Stimulated activated CD4-positive, alpha-beta T cell treated with anti-CD3 and anti-CD28 coated beads, TNF-alpha, amount 100 ng/mL, for 4 hours (primary cell): ENCODE results near the gene TEP1.
"Not testable (repeated sequence)": the region's sequence is repeated elsewhere in the genome, so short reads cannot be mapped to it uniquely, and the experiment has no call there.

Source experiments
- DNase-seq, 3 experiments: peaks; one replicate each; pipeline ENCODE4 v3.0.0-alpha.2; 2020; ENCODE audit warnings: low read depth in 3 of 3

TEP1 gene

GRCh38 chr14:20412876-20413743 is at the start of gene TEP1:
TEP1 (minus strand) TSS chr14:20413501; CDS start chr14:20408439, 5,062 bp downstream.
- DNase-seq = peak; percentile 43 to 60 (median 47)

- peak; percentile 93 to 97 (median 95) for DNase-seq
These were observed 48.2 kb upstream of the TEP1 start, which contains the start of gene PIP4P1 for GRCh38 chr14:20461225-20462141. PIP4P1 (minus strand) TSS chr14:20461434; CDS start chr14:20461325, 109 bp downstream.

- DNase-seq = peak in 2 of 3 experiments; percentile 11 to 37
These were observed 47.3 kb upstream of the TEP1 start for GRCh38 chr14:20460458-20461224.

GRCh38 chr14:20458031-20458789 is 44.9 kb upstream of the TEP1 start:
- DNase-seq = no peak

GRCh38 chr14:20456971-20457370 is 43.7 kb upstream of the TEP1 start:
- DNase-seq = no peak

GRCh38 chr14:20455355-20456300 is 42.3 kb upstream of the TEP1 start:
- DNase-seq = peak in 1 of 3 experiments; percentile 60

- DNase-seq = peak; percentile 83 to 96 (median 96)
These were observed 41.4 kb upstream of the TEP1 start, which contains the start of the genes APEX1 and OSGEP for GRCh38 chr14:20454516-20455354. APEX1 (plus strand) TSS chr14:20455226; CDS start chr14:20455646, 420 bp downstream. OSGEP (minus strand) TSS chr14:20454812; CDS start chr14:20454683, 129 bp downstream.

GRCh38 chr14:20452831-20453230 is 39.5 kb upstream of the TEP1 start:
- DNase-seq = not testable (repeated sequence)

GRCh38 chr14:20446889-20447288 is 33.6 kb upstream of the TEP1 start:
- no peak for DNase-seq

GRCh38 chr14:20443650-20444049 is 30.3 kb upstream of the TEP1 start:
- DNase-seq = not testable (repeated sequence)

GRCh38 chr14:20441461-20441860 is 28.2 kb upstream of the TEP1 start:
- no peak for DNase-seq

GRCh38 chr14:20440882-20441281 is 27.6 kb upstream of the TEP1 start:
- no peak for DNase-seq

GRCh38 chr14:20440465-20440864 is 27.2 kb upstream of the TEP1 start:
- DNase-seq = no peak

- DNase-seq = no peak
These were observed 25.4 kb upstream of the TEP1 start for GRCh38 chr14:20438664-20439063.

- DNase-seq = no peak
These were observed 23.1 kb upstream of the TEP1 start for GRCh38 chr14:20436363-20436755.

- DNase-seq = no peak
These were observed 22.5 kb upstream of the TEP1 start, which contains the start of gene KLHL33 for GRCh38 chr14:20435582-20436362. KLHL33 (minus strand) TSS chr14:20436166; CDS start chr14:20435811, 355 bp downstream.
